Dendritic cell treated with granulocyte-macrophage colony-stimulating factor and Interleukin-4, amounts not matched to agents 40 ng/mL and 50 ng/mL, for 4 days (primary cell): ENCODE measurements around the gene SMPD4.
A peak's percentile ranks its signal among the peaks of the same experiment; 100 is the strongest.
"Not testable (repeated sequence)": the region's sequence is repeated elsewhere in the genome, so short reads cannot be mapped to it uniquely, and the experiment has no call there.

ENCODE experiments used
- H3K27ac Mint-ChIP-seq: one replicate; pipeline ENCODE4 v1.8.0; 2022; ENCODE audit warnings: mild to moderate bottlenecking, mixed read lengths
- H3K27me3 Mint-ChIP-seq: one replicate; pipeline ENCODE4 v1.8.0; 2022; ENCODE audit warnings: mild to moderate bottlenecking, mixed read lengths
- H3K36me3 Mint-ChIP-seq: one replicate; pipeline ENCODE4 v1.8.0; 2022; ENCODE audit warnings: low read depth, mixed read lengths
- H3K4me1 Mint-ChIP-seq: one replicate; pipeline ENCODE4 v1.8.0; 2022; ENCODE audit warnings: low read depth, mixed read lengths
- H3K4me3 Mint-ChIP-seq: one replicate; pipeline ENCODE4 v1.8.0; 2022; ENCODE audit warnings: mild to moderate bottlenecking, moderate library complexity, mixed read lengths
- H3K9me3 Mint-ChIP-seq: one replicate; pipeline ENCODE4 v1.8.0; 2022; ENCODE audit warnings: mixed read lengths
- intact Hi-C: fragments of 100-400 bp; cut with micrococcal nuclease; formaldehyde crosslinking; loops from one replicate; pipeline ENCODE4 v1.15.0; 2022

The SMPD4 gene

DNA sequence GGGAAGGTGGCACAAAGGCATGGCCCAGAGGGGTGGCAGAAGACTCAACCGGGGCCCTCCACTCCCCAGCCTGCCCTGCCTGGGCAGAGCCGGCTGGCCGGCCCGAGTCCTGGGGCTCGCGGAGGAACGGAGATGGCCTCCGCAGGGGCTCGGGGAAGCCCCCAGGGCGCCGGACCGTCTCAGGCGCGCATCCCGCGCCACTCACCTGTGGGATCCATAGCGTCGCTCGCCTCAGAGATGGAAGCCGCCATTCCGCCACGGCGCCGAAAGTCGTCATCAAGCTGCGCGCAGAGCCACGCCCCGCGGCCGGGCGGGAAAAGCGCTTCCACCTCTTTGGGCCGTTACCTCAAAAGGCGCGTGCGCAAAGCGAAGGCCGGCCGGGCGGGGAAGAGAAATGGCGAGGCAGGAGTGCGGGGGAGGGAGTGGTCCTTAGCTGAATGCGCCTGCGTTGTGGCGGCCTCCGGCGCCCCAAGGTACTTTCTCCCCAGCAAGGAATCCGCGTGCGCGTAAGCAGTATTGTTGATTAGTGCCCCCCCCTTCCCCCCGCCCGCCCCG lies at the start of gene SMPD4:
Gene SMPD4 (minus strand): TSS at position 278 of the 555 bp plus-strand sequence. CDS start 5,010 bp downstream, outside the sequence.
- Mint-ChIP-seq H3K36me3 (peaks cover 37% of the 10 kb centered on the region), H3K9me3 (no peaks in the 10 kb centered on the region), H3K4me3 (peak within 1 kb of the TSS; percentile 90), H3K4me1 (peaks cover 38% of the 10 kb centered on the region), H3K27me3 (no peaks in the 10 kb centered on the region), H3K27ac (peak within 1 kb of the TSS; percentile 90)
- intact Hi-C loops, result loop anchor here (1.0 to 5.0 kb wide), 2 partner anchors 161 to 176 kb away; partner anchors contain the start of genes IMP4 and PTPN18

GRCh38 chr2:130230907-130231306 lies 49.5 kb upstream of the SMPD4 start:
- peaks cover 14% of the 10 kb centered on the region for H3K9me3 Mint-ChIP-seq

DNA sequence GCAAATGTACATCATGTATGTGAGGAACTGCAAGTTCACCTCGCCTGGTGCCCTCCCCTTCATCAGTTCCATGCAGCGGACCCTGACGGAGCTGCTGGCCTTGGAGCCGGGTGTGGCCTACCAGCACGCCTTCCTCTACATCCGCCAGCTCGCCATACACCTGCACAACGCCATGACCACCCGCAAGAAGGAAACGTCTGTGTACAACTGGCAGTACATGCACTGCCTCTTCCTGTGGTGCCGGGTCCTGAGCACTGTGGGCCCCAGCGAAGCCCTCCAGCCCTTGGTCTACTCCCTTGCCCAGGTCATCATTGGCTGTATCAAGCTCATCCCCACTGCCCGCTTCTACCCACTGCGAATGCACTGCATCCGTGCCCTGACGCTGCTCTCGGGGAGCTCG lies 49.0 kb upstream of the SMPD4 start:
- H3K4me3 Mint-ChIP-seq, H3K4me1 Mint-ChIP-seq, H3K27ac Mint-ChIP-seq, H3K27me3 Mint-ChIP-seq, intact Hi-C loops, H3K36me3 Mint-ChIP-seq: not testable (repeated sequence)
- peaks cover 14% of the 10 kb centered on the region for H3K9me3 Mint-ChIP-seq

More at GRCh38 chr2:130230907-130231306, 49.5 kb upstream of the SMPD4 start:
- intact Hi-C loops, H3K27me3 Mint-ChIP-seq, H3K36me3 Mint-ChIP-seq, H3K27ac Mint-ChIP-seq, H3K4me3 Mint-ChIP-seq, H3K4me1 Mint-ChIP-seq: not testable (repeated sequence)

GRCh38 chr2:130229161-130229510 lies 47.7 kb upstream of the SMPD4 start:
- H3K27me3 Mint-ChIP-seq, intact Hi-C loops, H3K4me3 Mint-ChIP-seq, H3K36me3 Mint-ChIP-seq, H3K27ac Mint-ChIP-seq, H3K4me1 Mint-ChIP-seq: not testable (repeated sequence)
- peaks cover 14% of the 10 kb centered on the region for H3K9me3 Mint-ChIP-seq

DNA sequence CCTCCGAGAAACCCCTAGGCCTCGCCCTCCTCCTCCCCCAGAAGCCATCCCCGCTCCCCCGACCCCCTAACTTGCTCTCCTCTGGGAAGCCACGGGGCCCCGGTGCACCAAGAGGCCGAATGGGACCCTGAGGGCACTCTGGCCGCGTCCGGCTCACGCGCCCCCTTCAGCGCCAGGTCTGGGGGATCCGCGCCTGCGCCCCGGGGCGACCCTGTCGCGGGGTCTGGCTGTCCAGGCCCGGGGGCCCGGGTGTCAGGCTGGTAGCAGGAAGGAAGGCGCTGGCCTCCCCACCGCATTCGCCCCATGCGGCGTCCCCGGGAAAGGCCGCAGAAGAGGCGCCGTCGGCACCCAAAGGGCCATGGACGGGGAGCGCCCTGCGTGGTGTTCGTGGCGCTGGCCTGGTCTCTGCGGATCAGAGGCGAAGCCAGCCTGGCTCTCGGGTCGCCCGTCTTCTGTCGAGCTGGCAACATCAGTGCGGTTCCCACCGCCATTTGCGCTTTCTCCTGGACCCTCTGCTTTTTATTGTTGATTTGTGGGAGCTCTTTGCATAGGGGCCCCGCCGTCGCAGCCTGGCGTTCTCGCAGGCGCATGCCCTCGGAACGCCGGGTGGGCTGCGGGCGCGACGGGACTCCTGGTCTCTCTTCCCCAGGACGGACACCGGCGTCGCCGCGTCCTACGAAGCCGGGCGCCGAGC lies 47.2 kb upstream of the SMPD4 start:
- H3K27ac Mint-ChIP-seq, H3K4me3 Mint-ChIP-seq, intact Hi-C loops, H3K27me3 Mint-ChIP-seq, H3K36me3 Mint-ChIP-seq, H3K4me1 Mint-ChIP-seq: not testable (repeated sequence)
- peaks cover 14% of the 10 kb centered on the region for H3K9me3 Mint-ChIP-seq

DNA sequence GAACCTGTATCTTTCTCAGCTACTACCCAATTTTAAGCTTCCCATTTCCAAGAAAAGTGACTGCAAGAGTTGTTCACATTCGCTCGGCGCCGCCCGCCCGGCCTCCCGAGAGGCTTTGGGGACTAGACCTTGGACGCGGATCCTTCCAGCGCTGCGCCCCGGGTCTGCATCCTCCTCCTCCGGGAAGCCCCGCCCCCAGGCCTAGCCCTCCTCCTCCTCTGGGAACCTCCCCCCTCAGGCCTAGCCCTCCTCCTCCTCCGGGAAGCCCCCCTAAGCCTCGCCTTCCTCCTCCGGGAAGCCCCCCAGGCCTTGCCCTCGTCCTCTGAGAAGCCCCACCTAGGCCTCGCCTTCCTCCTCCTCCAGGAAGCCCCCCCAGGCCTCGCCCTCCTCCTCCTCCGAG lies 46.6 kb upstream of the SMPD4 start:
- H3K27me3 Mint-ChIP-seq, intact Hi-C loops, H3K36me3 Mint-ChIP-seq, H3K4me1 Mint-ChIP-seq, H3K4me3 Mint-ChIP-seq, H3K27ac Mint-ChIP-seq: not testable (repeated sequence)
- peaks cover 14% of the 10 kb centered on the region for H3K9me3 Mint-ChIP-seq

GRCh38 chr2:130222523-130222922 lies 41.1 kb upstream of the SMPD4 start:
- H3K27ac Mint-ChIP-seq, H3K36me3 Mint-ChIP-seq, H3K4me3 Mint-ChIP-seq, intact Hi-C loops, H3K27me3 Mint-ChIP-seq, H3K4me1 Mint-ChIP-seq, H3K9me3 Mint-ChIP-seq: not testable (repeated sequence)

DNA sequence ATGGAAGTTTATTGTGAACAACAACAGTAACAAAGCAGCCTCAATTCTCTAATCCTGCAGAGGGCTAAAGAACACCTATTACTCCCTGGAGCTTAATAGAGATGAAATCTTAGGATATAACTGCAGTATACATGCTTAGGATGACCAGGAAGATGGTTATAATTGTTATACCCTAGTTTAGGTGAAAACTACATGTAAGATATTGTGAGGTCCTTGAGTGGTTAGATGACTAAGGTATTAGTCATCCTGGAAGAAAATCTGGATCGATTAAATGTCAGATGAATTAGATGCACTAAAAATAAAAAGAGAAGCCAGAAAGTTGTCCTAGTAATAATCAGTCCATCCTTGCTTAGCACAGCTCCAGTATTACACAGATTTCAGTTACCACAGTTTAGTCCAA lies 39.1 kb upstream of the SMPD4 start:
- intact Hi-C loops, H3K36me3 Mint-ChIP-seq: not testable (repeated sequence)

GRCh38 chr2:130219147-130219546 lies 37.7 kb upstream of the SMPD4 start:
- H3K27ac Mint-ChIP-seq, intact Hi-C loops, H3K27me3 Mint-ChIP-seq, H3K9me3 Mint-ChIP-seq, H3K4me3 Mint-ChIP-seq, H3K4me1 Mint-ChIP-seq, H3K36me3 Mint-ChIP-seq: not testable (repeated sequence)

More for the DNA sequence above, 39.1 kb upstream of the SMPD4 start:
- not testable (repeated sequence) for H3K4me3 Mint-ChIP-seq, H3K27ac Mint-ChIP-seq, H3K27me3 Mint-ChIP-seq, H3K4me1 Mint-ChIP-seq, H3K9me3 Mint-ChIP-seq

GRCh38 chr2:130207051-130207450 lies 25.6 kb upstream of the SMPD4 start:
- H3K4me1 Mint-ChIP-seq, H3K4me3 Mint-ChIP-seq, H3K9me3 Mint-ChIP-seq, H3K27ac Mint-ChIP-seq, H3K36me3 Mint-ChIP-seq, intact Hi-C loops: not testable (repeated sequence)
- peaks cover 11% of the 10 kb centered on the region for H3K27me3 Mint-ChIP-seq

DNA sequence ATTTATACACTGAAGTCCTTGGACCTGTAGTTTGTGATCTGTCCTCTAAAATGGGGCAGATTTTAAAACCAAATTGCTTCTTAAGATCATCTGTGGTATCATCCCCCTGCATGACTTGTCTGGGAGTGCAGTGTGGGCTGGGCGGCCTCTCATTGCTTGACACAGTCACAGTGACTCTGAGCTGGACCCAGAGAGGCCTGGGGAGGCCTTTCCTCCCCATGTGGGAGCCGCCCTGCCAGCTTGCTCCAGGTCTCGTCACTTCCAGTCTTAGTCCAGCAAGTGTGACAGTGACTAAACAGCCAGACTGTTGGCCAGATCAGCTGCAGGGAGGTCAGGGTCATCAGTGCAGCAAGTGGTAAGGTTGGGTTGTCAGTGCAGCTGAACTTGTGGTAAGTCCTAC lies 21.7 kb upstream of the SMPD4 start:
- intact Hi-C loops, H3K27me3 Mint-ChIP-seq, H3K27ac Mint-ChIP-seq, H3K4me1 Mint-ChIP-seq, H3K9me3 Mint-ChIP-seq, H3K36me3 Mint-ChIP-seq, H3K4me3 Mint-ChIP-seq: not testable (repeated sequence)

- H3K36me3 Mint-ChIP-seq, H3K27me3 Mint-ChIP-seq, H3K27ac Mint-ChIP-seq, intact Hi-C loops, H3K4me1 Mint-ChIP-seq, H3K9me3 Mint-ChIP-seq: not testable (repeated sequence)
- peak overlapping the region; percentile 52 for H3K4me3 Mint-ChIP-seq
Measured at GRCh38 chr2:130202518-130202917, 21.1 kb upstream of the SMPD4 start.

DNA sequence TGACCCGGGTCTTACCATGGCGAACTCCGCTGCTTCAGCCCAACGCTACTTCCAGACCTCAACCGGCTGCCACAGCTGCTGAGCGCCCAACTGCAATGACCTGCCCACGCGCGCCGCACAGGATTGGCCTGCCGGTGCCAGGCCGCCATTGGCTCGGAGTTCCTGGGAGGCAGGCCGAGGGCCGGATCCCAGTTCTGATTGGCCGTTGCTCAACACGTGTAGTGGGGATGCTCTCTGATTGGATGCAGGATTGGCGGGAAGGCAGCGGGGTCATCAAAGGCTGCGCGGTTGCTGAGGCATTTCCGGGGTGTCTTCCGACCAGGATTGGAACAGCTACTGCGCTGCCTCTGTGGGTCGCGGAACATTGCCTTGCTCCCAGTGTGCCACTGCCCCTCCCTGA lies 16.9 kb upstream of the SMPD4 start, which contains the start of gene TUBA3E:
Gene TUBA3E (minus strand): TSS at position 97 of the 400 bp plus-strand sequence. CDS start 79 bp downstream, at position 18.
- Mint-ChIP-seq H3K27me3 (peaks cover 2% of the 10 kb centered on the region), H3K27ac (no peak within 1 kb of the TSS), H3K4me3 (no peak within 1 kb of the TSS), H3K4me1 (peaks cover 7% of the 10 kb centered on the region), H3K9me3 (no peaks in the 10 kb centered on the region), H3K36me3 (no peaks in the 10 kb centered on the region)
- intact Hi-C loops, result no loop called here

GRCh38 chr2:130196052-130196451 lies 14.7 kb upstream of the SMPD4 start:
- H3K4me1 Mint-ChIP-seq, H3K27ac Mint-ChIP-seq, H3K36me3 Mint-ChIP-seq, intact Hi-C loops, H3K9me3 Mint-ChIP-seq, H3K27me3 Mint-ChIP-seq, H3K4me3 Mint-ChIP-seq: not testable (repeated sequence)

DNA sequence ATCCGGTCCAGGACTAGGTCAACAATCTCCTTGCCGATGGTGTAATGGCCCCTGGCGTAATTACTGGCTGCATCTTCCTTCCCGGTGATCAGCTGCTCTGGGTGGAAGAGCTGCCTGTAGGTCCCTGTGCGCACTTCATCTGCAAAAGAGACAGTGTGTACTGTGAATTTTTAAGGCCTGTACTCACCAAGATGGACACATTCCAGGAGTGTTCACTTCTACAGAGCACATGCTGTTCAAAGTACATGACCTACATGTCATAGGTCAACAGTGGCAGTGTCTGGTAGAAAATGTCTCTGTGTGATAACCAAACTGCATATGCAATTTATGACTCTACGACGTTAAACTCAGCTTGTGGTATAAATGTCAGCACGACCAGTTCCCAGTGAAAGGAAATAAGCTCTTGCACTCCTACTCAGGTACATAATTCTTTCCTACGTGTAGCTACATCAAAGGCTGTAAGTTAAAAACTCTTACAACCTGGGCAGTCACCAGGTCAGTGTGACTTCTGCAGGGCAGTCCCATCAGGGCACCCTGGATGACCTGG lies 13.8 kb upstream of the SMPD4 start:
- H3K9me3 Mint-ChIP-seq, H3K4me1 Mint-ChIP-seq, H3K27me3 Mint-ChIP-seq, H3K27ac Mint-ChIP-seq, H3K4me3 Mint-ChIP-seq, intact Hi-C loops: not testable (repeated sequence)
- peaks cover 19% of the 10 kb centered on the region for H3K36me3 Mint-ChIP-seq
